HEK293T (cell line): ENCODE results near the gene AKIP1.

Source experiments
- CTCF ChIA-PET: fragments of 350-600 bp; formaldehyde crosslinking; extraction: SDS; loops from one replicate; lab custom pipeline; 2021; ENCODE audit warnings: antibody characterized with exemption, inconsistent platforms; lab: Yijun Ruan, JAX
- POLR2A ChIA-PET: fragments of 350-600 bp; formaldehyde crosslinking; extraction: SDS; loops from one replicate; lab custom pipeline; 2020; ENCODE audit warnings: antibody characterized with exemption, inconsistent platforms; lab: Yijun Ruan, JAX
- DNase-seq: peaks from one replicate; pipeline ENCODE4 v3.0.0; 2012; ENCODE audit warnings: mixed read lengths; ENCODE audit errors: extremely low spot score
- ARNT ChIP-seq: fragments of 450-650 bp; IDR thresholded peaks from 2 replicates; pipeline ENCODE4 v1.6.1; 2017; ENCODE audit warnings: mild to moderate bottlenecking
- BHLHE40 ChIP-seq: fragments of 450-650 bp; IDR thresholded peaks from 2 replicates; pipeline ENCODE4 v1.6.1; 2016; ENCODE audit warnings: mild to moderate bottlenecking, moderate library complexity, borderline replicate concordance
- CTBP1 ChIP-seq: fragments of 450-650 bp; IDR thresholded peaks from 2 replicates; pipeline ENCODE4 v1.6.1; 2016; ENCODE audit warnings: borderline replicate concordance
- ELF4 ChIP-seq: fragments of 450-650 bp; IDR thresholded peaks from 2 replicates; pipeline ENCODE4 v1.6.1; 2017; ENCODE audit warnings: antibody characterized with exemption
- FOXA1 ChIP-seq: fragments of 450-650 bp; IDR thresholded peaks from 2 replicates; pipeline ENCODE4 v1.6.1; 2016; ENCODE audit warnings: mild to moderate bottlenecking
- FOXK2 ChIP-seq: fragments of 450-650 bp; IDR thresholded peaks from 2 replicates; pipeline ENCODE4 v1.6.1; 2016; ENCODE audit warnings: mild to moderate bottlenecking
- FOXM1 ChIP-seq: fragments of 450-650 bp; IDR thresholded peaks from 2 replicates; pipeline ENCODE4 v1.6.1; 2017; ENCODE audit warnings: mild to moderate bottlenecking, borderline replicate concordance
- HDGF ChIP-seq: fragments of 450-650 bp; IDR thresholded peaks from 2 replicates; pipeline ENCODE4 v1.6.1; 2017; ENCODE audit warnings: antibody characterized with exemption, borderline replicate concordance
- L3MBTL2 ChIP-seq: fragments of 450-650 bp; conservative IDR thresholded peaks from 2 replicates; pipeline ENCODE4 v1.6.1; 2016; ENCODE audit warnings: mild to moderate bottlenecking
- LEF1 ChIP-seq: fragments of 450-650 bp; IDR thresholded peaks from 2 replicates; pipeline ENCODE4 v1.6.1; 2017; ENCODE audit warnings: mild to moderate bottlenecking, borderline replicate concordance
- NFRKB ChIP-seq: fragments of 450-650 bp; IDR thresholded peaks from 2 replicates; pipeline ENCODE4 v1.6.1; 2016; ENCODE audit warnings: mild to moderate bottlenecking, moderate library complexity
- PKNOX1 ChIP-seq: fragments of 450-650 bp; IDR thresholded peaks from 2 replicates; pipeline ENCODE4 v1.6.1; 2016
- SP1 ChIP-seq: fragments of 450-650 bp; IDR thresholded peaks from 2 replicates; pipeline ENCODE4 v1.6.1; 2017
- SUZ12 ChIP-seq: fragments of 450-650 bp; IDR thresholded peaks from 2 replicates; pipeline ENCODE4 v1.6.1; 2016; ENCODE audit warnings: mild to moderate bottlenecking
- TARDBP ChIP-seq: fragments of 450-650 bp; IDR thresholded peaks from 2 replicates; pipeline ENCODE4 v1.6.1; 2016
- ZNF384 ChIP-seq: fragments of 450-650 bp; IDR thresholded peaks from 2 replicates; pipeline ENCODE4 v1.6.1; 2016

The AKIP1 gene

GRCh38 chr11:8911029-8911823, at the start of gene AKIP1:
AKIP1 (plus strand) TSS chr11:8911189; CDS start chr11:8911450, 261 bp downstream.
- DNase-seq: peak; percentile 95
- ChIA-PET POLR2A (interaction anchor here (0.7 to 2.3 kb wide), 11 partner anchors 28 to 223 kb away, joined by 3 to 11 read pairs (median 4); partner anchors contain the start of gene TMEM9B), CTCF (interaction anchor here (0.7 kb wide), 1 partner anchor 1968 kb away, joined by 5 read pairs; no protein-coding TSS in a partner anchor)
- TF ChIP-seq FOXM1 (no peak), HDGF (no peak), ZNF384 (no peak), FOXA1 (no peak), TARDBP (no peak), ARNT (no peak), BHLHE40 (no peak), L3MBTL2 (no peak), SUZ12 (no peak), CTBP1 (no peak), ELF4 (no peak)

GRCh38 chr11:8863838-8864237, 47.2 kb upstream of the AKIP1 start:
- ChIA-PET CTCF (no interaction called here), POLR2A (no interaction called here)
- no peak for DNase-seq
- TF ChIP-seq SUZ12: no peak
- no peak for TF ChIP-seq TARDBP
- TF ChIP-seq FOXK2: no peak
- TF ChIP-seq FOXA1: no peak
- TF ChIP-seq CTBP1: no peak
- TF ChIP-seq SP1: no peak
- no peak for TF ChIP-seq NFRKB
- no peak for TF ChIP-seq ELF4
- TF ChIP-seq ZNF384: no peak
- no peak for TF ChIP-seq L3MBTL2
- no peak for TF ChIP-seq HDGF
- TF ChIP-seq PKNOX1: no peak

- POLR2A ChIA-PET: interaction anchor here (1.1 kb wide), 1 partner anchor 9 kb away, joined by 3 read pairs; no protein-coding TSS in a partner anchor
- CTCF ChIA-PET: interaction anchor here (0.6 kb wide), 1 partner anchor 347 kb away, joined by 3 read pairs; no protein-coding TSS in a partner anchor
- no peak for DNase-seq
- TF ChIP-seq FOXM1: no peak
These were observed 45.7 kb upstream of the AKIP1 start for GRCh38 chr11:8865304-8865703.

- POLR2A ChIA-PET: interaction anchor here (1.9 kb wide), 1 partner anchor 44 kb away, joined by 11 read pairs; the partner anchor contains the start of gene AKIP1
- no peak for DNase-seq
- CTCF ChIA-PET: no interaction called here
- TF ChIP-seq FOXK2 (no peak), LEF1 (no peak), TARDBP (no peak)
These were observed 44.0 kb upstream of the AKIP1 start for GRCh38 chr11:8867035-8867434.

- ChIA-PET CTCF (interaction anchor here (1.5 kb wide), 1 partner anchor 9 kb away, joined by 3 read pairs; no protein-coding TSS in a partner anchor), POLR2A (interaction anchor here (1.0 to 1.9 kb wide), 3 partner anchors 43 to 274 kb away, joined by 3 to 11 read pairs (median 4); partner anchors contain the start of genes AKIP1 and STK33)
- DNase-seq: no peak
- TF ChIP-seq FOXA1: no peak
- no peak for TF ChIP-seq SUZ12
- no peak for TF ChIP-seq SP1
- TF ChIP-seq ZNF384: no peak
- no peak for TF ChIP-seq ELF4
- TF ChIP-seq L3MBTL2: no peak
- TF ChIP-seq FOXM1: no peak
- TF ChIP-seq HDGF: no peak
- no peak for TF ChIP-seq BHLHE40
- TF ChIP-seq PKNOX1: no peak
- TF ChIP-seq LEF1: no peak
- TF ChIP-seq ARNT: no peak
These were observed 42.9 kb upstream of the AKIP1 start for GRCh38 chr11:8867931-8868631.

GRCh38 chr11:8870411-8871170, 40.4 kb upstream of the AKIP1 start:
- POLR2A ChIA-PET: interaction anchor here (0.5 to 2.4 kb wide), 9 partner anchors 13 to 188 kb away, joined by 3 to 15 read pairs (median 4); partner anchors contain the start of genes RPL27A and TRIM66
- peak; percentile 71 for DNase-seq
- CTCF ChIA-PET: interaction anchor here (1.9 kb wide), 1 partner anchor 89 kb away, joined by 4 read pairs; no protein-coding TSS in a partner anchor
- TF ChIP-seq LEF1 (0 out of 2 replicates have a peak, but pooled peaks have one; percentile 21), TARDBP (no peak), BHLHE40 (no peak), NFRKB (no peak), FOXA1 (no peak), HDGF (no peak), ZNF384 (no peak), ARNT (peak; percentile 18; the same call in 1 of the 2 replicates), FOXM1 (0 out of 2 replicates have a peak, but pooled peaks have one; percentile 16), CTBP1 (no peak), SP1 (no peak)
